Esophagus (tissue), 2 donors: ENCODE measurements around the gene KAT8. TPM values are rescaled to one million over a fixed set of nuclear protein-coding genes. Genes with fewer than 3 reads are reported as not detected.
"Not testable (repeated sequence)": the region's sequence is repeated elsewhere in the genome, so short reads cannot be mapped to it uniquely, and the experiment has no call there.

Experiments
- H3K27ac ChIP-seq, 2 donors: one replicate each; pipeline ENCODE4 v1.5.1; 2013; ENCODE audit warnings: low read depth in 2 of 2, mild to moderate bottlenecking in 2 of 2, inconsistent platforms in 1 of 2, low read length in 1 of 2, moderate library complexity in 1 of 2
- H3K27me3 ChIP-seq, 2 donors: one replicate each; pipeline ENCODE4 v1.6.1; 2013; ENCODE audit warnings: low read length in 2 of 2, control low read depth in 1 of 2, mild to moderate bottlenecking in 1 of 2; ENCODE audit not compliant: insufficient read depth in 2 of 2, control insufficient read depth in 1 of 2
- H3K36me3 ChIP-seq, 2 donors: one replicate each; pipeline ENCODE4 v1.6.1; 2013; ENCODE audit warnings: low read length in 1 of 2; ENCODE audit not compliant: control insufficient read depth in 2 of 2, insufficient read depth in 2 of 2
- H3K4me1 ChIP-seq, 2 donors: one replicate each; pipeline ENCODE4 v1.6.1; 2013; ENCODE audit warnings: low read length in 1 of 2; ENCODE audit not compliant: control insufficient read depth in 2 of 2, insufficient read depth in 2 of 2
- H3K4me3 ChIP-seq, 2 donors: one replicate each; pipeline ENCODE4 v1.5.1; 2013; ENCODE audit warnings: low read length in 2 of 2, mild to moderate bottlenecking in 2 of 2, low read depth in 1 of 2, moderate library complexity in 1 of 2
- H3K9me3 ChIP-seq, 2 donors: one replicate each; pipeline ENCODE4 v1.6.1; 2013; ENCODE audit warnings: mild to moderate bottlenecking in 2 of 2, low read depth in 1 of 2, low read length in 1 of 2, moderate library complexity in 1 of 2; ENCODE audit not compliant: control insufficient read depth in 2 of 2, insufficient read depth in 1 of 2
- WGBS, 2 donors: extraction: QIAGEN DNeasy Blood & Tissue Kit; methylation state at CpG; one replicate each; pipeline ENCODE4 v1.1.7; 2013; 5-methylcytosine and 5-hydroxymethylcytosine counted together
- polyA plus RNA-seq, 2 donors: library from polyadenylated mRNA; stranded (reverse); fragments of 200-250 nt; gene quantifications; one replicate each; pipeline ENCODE4 v1.2.3, GENCODE V29; 2013
- donor health status: healthy with polysubstance abuse.
- donor health status: Bipolar disorder and iron deficiency.

KAT8 gene
- polyA plus RNA-seq, 2 donors, result 28.3 to 33.6 TPM

DNA sequence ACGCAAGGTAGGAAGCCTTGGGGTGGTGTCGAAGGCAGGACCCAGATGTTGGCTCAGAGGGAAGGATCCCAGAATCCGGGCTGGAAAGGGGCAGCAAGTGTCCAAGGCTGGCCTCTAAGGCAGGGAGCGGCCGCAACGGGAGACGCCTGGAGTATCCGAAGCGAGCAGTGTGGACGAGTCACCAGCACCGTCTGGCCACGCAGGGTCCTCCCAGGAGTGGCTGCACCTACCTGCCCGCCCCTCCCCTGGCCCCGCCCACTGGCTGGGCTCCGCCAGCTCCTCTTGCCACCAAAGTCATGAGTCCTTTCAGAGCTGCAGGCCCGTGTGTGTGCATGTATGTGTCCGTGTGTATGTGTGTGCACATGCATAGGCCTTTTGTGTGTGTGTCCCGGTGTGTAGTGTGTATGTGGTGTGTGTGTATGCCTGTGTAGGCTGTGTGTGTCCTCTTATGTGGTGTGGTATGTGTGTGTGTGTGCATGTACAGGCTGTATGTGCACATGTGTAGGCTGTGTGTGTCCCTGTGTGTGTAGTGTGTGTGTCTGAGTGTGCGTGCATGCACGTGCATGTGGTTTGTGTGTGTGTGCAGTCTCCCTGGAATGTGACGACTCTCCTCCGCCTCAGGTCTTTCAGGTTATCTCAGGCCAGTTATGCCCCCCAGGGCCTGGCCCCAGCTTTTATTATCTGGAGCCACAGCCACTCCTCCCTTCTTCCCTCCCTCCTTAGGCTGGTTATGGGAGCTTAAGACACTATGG lies 18.2 kb downstream of the KAT8 start, which contains the start of gene PRSS8:
Gene PRSS8, minus strand, starts transcription at position 193 of the 752 bp plus-strand sequence. CDS start 229 bp downstream, outside the sequence.
- peaks cover 8 to 46% of the 10 kb centered on the region in 2 donors for H3K4me1 ChIP-seq
- no peaks in the 10 kb centered on the region for H3K27me3 ChIP-seq
- no peaks in the 10 kb centered on the region for H3K9me3 ChIP-seq
- H3K36me3 ChIP-seq, result peaks cover 0 to 26% of the 10 kb centered on the region in 2 donors
- H3K4me3 ChIP-seq, result peak within 1 kb of the TSS; percentile 74 to 84
- H3K27ac ChIP-seq, result peak within 1 kb of the TSS; percentile 90 to 92
- WGBS, 2 donors, result 30 to 33% methylated on average over 22 of the region's 22 CpGs

DNA sequence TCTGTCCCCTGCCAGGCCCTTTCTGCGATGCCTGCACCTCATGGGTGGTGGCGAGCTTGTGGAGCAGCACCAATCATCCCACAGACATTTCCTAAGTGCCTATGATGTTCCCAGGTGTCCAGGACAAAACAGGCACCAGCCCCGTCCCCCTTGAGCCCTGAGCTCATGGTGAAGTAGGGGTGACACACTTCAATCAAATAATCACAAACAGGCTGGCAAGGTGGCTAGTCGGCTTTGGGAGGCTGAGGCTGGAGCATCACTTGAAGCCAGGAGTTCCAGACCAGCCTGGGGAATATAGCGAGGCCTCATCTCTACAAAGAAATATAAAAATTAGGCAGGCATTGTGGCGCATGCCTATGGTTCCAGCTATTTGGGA lies 18.8 kb downstream of the KAT8 start:
- WGBS, 2 donors, result 83 to 85% methylated on average over 6 of the region's 6 CpGs
- peaks cover 8 to 49% of the 10 kb centered on the region in 2 donors for H3K4me1 ChIP-seq

DNA sequence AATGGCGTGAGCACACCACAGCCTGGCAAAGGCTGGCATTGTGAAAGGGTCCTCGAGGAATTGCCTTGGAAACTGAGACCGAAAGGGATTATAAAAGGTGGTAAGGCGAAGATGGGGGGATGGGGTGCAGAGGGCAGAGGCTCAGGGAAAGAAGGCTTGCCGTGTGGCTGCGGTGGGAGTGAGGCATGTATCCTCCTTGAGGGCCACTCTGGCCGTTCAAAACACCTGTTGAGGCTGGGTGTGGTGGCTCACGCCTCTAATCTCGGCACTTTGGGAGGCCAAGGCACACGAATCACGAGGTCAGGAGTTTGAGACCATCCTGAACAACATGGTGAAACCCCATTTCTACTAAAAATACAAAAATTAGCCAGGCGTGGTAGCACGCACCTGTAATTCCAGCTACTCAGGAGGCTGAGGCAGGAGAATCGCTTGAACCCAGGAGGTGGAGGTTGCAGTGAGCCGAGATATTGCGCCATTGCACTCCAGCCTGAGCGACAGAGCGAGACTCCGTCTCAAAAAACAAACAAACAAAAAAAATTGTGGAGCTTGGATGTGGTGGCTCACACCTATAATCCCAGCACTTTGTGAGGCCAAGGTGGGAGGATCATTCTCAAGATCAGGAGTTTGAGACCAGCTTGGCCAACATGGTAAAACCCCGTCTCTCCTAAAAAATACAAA lies 19.5 kb downstream of the KAT8 start:
- H3K36me3 ChIP-seq, result peaks cover 0 to 16% of the 10 kb centered on the region in 2 donors
- WGBS, 2 donors, result 88 to 89% methylated on average over 20 of the region's 20 CpGs
- H3K9me3 ChIP-seq, H3K27ac ChIP-seq, H3K4me3 ChIP-seq, H3K27me3 ChIP-seq: not testable (repeated sequence)
- peaks cover 7 to 48% of the 10 kb centered on the region in 2 donors for H3K4me1 ChIP-seq

More for the DNA sequence above, 18.8 kb downstream of the KAT8 start:
- Histone ChIP-seq H3K4me3 (no peak overlapping the region), H3K9me3 (no peaks in the 10 kb centered on the region), H3K27me3 (no peaks in the 10 kb centered on the region), H3K36me3 (peaks cover 0 to 22% of the 10 kb centered on the region in 2 donors), H3K27ac (no peak overlapping the region)

DNA sequence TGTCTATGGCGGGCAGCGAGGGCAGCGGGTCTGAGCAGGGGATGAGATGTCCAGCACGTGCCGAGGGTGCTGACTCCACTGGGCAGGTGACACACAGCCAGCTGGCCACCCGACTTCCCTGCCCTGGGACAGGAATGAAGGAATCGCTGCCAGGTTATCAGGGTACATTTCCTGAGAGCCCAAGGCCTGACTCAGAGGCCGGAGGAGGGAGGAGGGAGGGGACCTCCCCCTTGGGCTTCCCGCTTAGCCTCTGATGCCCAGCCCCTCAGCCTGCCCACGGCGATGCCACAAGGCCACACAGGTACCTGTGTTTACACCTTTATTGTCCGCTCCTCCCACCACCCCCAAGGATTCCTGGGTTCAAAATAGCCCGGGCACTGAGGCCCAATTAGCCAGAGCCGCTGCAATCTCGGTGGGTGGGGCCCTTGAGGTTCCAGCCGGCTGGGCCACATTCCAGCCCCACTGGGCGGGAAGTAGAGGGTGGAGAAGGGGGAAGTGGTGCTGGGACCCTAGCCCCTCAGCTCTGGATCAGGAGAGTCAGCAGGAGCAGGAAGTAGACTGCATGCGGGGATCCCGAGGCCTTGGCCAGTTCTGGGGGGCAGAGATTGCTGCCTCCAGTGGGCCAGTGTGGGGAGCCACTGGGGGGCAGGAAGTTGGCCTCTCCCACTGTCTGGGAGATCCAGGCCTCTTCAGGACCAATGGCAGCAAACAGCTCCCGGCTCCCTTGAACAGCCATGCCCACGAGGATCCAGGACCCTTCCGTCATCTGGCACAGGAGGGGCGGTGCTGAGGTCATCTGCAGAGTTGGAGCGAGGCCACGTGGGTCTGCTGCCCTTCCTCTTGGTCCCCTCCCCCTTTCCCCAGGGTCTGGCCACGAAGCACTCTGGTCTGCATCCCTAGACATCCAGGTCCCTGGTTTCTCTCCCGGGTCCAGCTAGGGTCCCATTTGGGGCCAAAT lies 21.4 kb downstream of the KAT8 start:
- H3K9me3 ChIP-seq, result no peaks in the 10 kb centered on the region
- 33 to 46% methylated on average over 23 to 27 of the region's 27 CpGs for WGBS, 2 donors
- H3K4me3 ChIP-seq, result peak overlapping the region in 1 of 2 donors; percentile 15
- H3K36me3 ChIP-seq, result no peaks in the 10 kb centered on the region
- H3K4me1 ChIP-seq, result peaks cover 4 to 38% of the 10 kb centered on the region in 2 donors
- H3K27ac ChIP-seq, result peak overlapping the region; percentile 62 to 79
- no peaks in the 10 kb centered on the region for H3K27me3 ChIP-seq

DNA sequence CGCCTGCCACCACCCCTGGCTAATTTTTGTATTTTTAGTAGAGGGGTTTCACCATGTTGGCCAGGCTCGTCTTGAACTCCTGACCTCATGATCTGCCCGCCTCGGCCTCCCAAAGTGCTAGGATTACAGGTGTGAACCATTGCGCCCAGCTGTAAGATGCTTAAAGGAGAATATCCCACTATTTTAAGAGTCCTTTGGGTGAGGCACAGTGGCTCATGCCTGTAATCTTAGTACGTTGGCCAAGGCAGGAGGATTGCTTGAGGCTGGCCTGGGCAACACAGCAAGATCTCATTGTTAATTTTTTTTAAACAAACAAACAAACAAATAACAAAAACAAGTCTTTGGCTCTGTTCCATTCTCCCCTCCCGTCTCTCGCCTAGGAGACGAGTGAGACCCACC lies 23.6 kb downstream of the KAT8 start:
- H3K4me3 ChIP-seq, H3K36me3 ChIP-seq: not testable (repeated sequence)
- peaks cover 4 to 31% of the 10 kb centered on the region in 2 donors for H3K4me1 ChIP-seq

DNA sequence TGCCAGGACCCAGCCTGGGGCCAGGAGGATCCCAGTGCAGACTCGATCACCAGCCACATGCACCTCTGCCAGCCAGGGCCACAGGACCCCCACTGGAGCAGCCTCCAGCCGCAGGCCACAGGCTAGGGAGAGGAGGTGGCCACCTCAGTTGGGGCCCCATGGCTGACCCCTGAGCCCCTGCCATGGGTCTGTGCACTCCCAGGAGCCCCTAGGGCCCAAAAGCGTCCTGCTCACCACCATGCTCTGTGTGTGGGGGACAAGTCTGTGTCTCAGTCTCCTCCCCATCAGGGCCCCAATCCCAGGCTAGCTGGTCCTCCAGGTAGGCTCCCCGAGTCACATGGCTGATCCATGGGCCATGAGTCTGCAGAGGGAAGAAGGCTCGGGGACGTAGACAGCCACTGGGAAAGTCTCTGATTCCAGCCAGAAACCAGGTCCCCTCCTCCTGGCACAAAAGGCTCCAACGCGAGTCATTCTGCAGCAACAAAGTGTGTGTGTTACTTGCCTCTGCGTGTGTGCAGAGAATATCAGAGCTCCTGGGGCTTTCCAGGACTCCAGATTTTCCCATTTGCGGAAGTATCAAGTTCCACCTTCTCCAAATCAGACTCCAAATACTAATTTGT lies 24.1 kb downstream of the KAT8 start:
- Histone ChIP-seq H3K4me1 (peaks cover 4 to 31% of the 10 kb centered on the region in 2 donors), H3K27ac (peak overlapping the region; percentile 96)
- WGBS, 2 donors, result 21% methylated on average over 9 to 10 of the region's 10 CpGs

More for the DNA sequence above, 23.6 kb downstream of the KAT8 start:
- H3K27ac ChIP-seq, result peak overlapping the region; percentile 96
- not testable (repeated sequence) for H3K27me3 ChIP-seq, H3K9me3 ChIP-seq
- WGBS, 2 donors, result 69 to 79% methylated on average over 9 of the region's 9 CpGs

DNA sequence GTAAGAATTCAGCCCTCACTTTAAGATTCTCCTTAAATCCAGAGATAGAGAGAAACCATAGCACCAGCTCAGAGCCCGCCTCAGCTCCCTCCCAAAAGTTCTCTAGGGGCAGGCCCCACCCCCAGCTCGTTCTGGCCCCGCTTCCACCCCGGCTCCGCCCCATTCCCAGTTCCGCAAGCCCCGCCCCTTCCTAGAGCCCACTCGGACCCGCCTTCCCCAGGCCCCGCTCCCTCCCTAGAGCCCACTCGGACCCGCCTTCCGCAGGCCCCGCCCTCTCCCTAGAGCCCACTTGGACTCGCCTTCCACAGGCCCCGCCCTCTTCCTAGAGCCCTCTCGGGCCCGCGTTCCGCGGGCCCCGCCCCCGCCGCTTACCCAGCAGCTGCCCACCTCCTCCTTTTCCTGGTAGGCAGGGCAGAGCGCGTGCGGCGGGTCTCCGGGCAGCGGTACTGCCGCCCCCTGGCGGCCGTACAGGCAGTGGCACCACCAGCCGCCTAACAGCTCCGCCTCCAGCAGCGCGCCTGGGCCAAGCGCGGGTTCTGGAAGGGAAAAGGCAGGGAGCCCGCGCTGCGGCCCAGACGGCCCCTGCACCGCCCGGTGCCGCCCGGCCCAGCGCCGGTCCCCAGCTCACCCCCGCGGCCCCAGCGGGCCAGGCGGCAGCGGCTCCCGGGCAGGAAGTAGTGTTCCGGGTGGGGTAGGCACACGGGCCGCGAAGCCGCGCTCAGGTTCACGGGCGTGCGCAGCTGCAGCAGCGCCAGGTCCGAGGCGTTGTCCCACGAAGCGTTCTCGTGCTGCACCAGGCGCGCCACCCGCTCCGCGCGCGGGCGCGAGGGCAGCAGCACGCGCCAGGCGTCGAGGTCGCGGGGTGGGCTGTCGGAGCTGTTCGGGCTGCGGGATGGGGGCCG lies 24.9 kb downstream of the KAT8 start:
- peaks cover 4 to 31% of the 10 kb centered on the region in 2 donors for H3K4me1 ChIP-seq
- peak overlapping the region; percentile 39 to 45 for H3K4me3 ChIP-seq
- H3K36me3 ChIP-seq, result no peaks in the 10 kb centered on the region
- 3 to 4% methylated on average over 77 to 89 of the region's 89 CpGs for WGBS, 2 donors
- no peaks in the 10 kb centered on the region for H3K27me3 ChIP-seq
- no peaks in the 10 kb centered on the region for H3K9me3 ChIP-seq
- H3K27ac ChIP-seq, result peak overlapping the region; percentile 96

More for the DNA sequence above, 24.1 kb downstream of the KAT8 start:
- peak overlapping the region; percentile 28 to 30 for H3K4me3 ChIP-seq
- no peaks in the 10 kb centered on the region for H3K36me3 ChIP-seq
- no peaks in the 10 kb centered on the region for H3K9me3 ChIP-seq
- no peaks in the 10 kb centered on the region for H3K27me3 ChIP-seq

DNA sequence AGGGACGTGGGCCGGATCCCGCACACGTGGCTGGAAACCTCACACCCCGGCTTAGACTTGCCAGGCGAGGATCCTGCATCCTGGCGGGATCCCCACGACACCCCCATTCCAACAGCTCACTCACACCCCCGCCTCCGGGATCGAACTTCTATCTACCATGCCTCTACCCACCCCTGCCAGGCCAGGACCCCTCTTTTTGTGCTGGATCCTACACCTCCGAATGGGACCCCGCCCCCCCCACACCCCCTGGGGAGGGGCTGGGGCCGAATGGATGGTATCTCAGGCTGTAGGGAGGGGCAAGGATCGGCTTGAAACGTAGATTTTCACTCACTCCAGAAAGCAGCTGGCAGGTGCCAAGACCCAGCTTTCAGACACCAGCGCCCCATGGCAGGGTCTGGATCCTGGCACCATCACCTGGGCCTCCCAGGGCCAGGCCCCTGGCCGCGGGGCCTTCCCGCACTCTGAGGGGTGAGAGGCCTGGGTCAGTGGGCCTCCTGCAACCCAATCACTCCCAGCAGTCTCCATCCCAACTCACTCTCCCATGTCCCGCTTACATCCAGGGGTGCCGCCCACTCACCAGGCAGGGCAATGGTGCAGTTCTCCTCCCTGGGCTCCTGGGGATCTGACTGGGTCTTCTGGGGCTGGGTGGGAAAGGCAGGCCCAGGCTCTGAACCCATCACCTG lies 25.7 kb downstream of the KAT8 start:
- Histone ChIP-seq H3K27ac (peak overlapping the region; percentile 96), H3K27me3 (no peaks in the 10 kb centered on the region), H3K4me1 (peaks cover 5 to 31% of the 10 kb centered on the region in 2 donors), H3K36me3 (no peaks in the 10 kb centered on the region), H3K9me3 (no peaks in the 10 kb centered on the region), H3K4me3 (peak overlapping the region; percentile 39 to 45)
- 60 to 64% methylated on average over 21 to 22 of the region's 22 CpGs for WGBS, 2 donors
